ENCODE measurements around the gene ANKRD13B. TPM values are rescaled to one million over a fixed set of nuclear protein-coding genes. Genes with fewer than 3 reads are reported as not detected.
"Not testable (repeated sequence)": the region's sequence is repeated elsewhere in the genome, so short reads cannot be mapped to it uniquely, and the experiment has no call there.

Gene ANKRD13B
- total and polyA plus RNA-seq, 8 donors, result 1.8 to 12.3 (median 4.2) TPM; not detected in 1

DNA sequence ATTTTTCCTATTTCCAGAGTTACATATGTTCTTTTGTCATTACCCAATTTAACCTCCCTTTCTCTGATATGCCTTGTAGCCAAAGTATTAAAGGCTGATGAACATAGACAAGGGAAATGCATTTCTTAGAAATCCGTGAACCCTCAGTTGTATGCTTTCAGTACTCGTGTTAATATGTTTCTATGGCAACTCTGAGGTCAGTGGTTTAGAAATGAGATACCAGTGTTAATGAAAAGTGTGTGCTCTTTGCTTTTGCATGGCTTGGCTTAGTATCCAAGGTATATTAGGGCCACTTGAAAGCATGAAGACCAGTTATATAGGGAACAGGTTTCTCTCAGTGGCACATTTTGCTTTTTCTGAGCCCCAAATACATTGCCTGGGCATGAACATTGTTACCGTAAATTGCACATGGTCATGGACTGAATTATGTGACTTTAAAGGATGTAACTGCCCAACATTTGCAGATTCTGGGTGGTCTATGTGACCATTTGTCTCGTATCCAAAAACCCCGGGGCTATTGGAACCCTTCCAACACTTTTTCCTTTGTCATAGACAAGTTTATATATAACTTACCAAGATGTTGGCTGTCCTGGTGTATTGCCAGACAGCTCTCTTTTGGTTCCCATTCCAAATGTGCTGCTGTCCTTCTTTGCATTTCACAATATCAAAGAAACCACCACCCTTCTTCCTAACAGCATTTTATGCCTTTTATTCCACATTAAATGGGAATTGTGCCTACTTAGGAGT lies 43.6 kb upstream of the ANKRD13B start:
- H3K27me3 ChIP-seq, result no peaks in the 10 kb centered on the region
- WGBS, 5 donors, result 24 to 33% (median 30%) methylated on average over 5 of the region's 5 CpGs
- H3K9me3 ChIP-seq, result no peaks in the 10 kb centered on the region
- H3K4me1 ChIP-seq, result peaks cover 0 to 9% (median 0%) of the 10 kb centered on the region in 4 donors
- no peak overlapping the region for H3K27ac ChIP-seq
- TF ChIP-seq POLR2A (IDR thresholded peaks at IDR 0.05) (no peak), CTCF (IDR thresholded peaks at IDR 0.05) (no peak), EP300 (IDR thresholded peaks at IDR 0.05) (no peak), POLR2AphosphoS5 (IDR thresholded peaks at IDR 0.05) (no peak)
- H3K4me3 ChIP-seq, result no peak overlapping the region
- peak in 1 of 2 donors; percentile 51 for DNase-seq
- intact Hi-C loops (cut with DNase I; ENCODE audit: low total_unique reads), result no loop called here
- peaks cover 0 to 9% (median 3%) of the 10 kb centered on the region in 4 donors for H3K36me3 ChIP-seq

GRCh38 chr17:29555840-29556239 lies 37.1 kb upstream of the ANKRD13B start:
- H3K4me1 ChIP-seq, result peaks cover 0 to 27% (median 15%) of the 10 kb centered on the region in 4 donors
- intact Hi-C loops (cut with DNase I; ENCODE audit: low total_unique reads), result no loop called here
- no peak overlapping the region for H3K27ac ChIP-seq
- no peaks in the 10 kb centered on the region for H3K27me3 ChIP-seq
- H3K9me3 ChIP-seq, result no peaks in the 10 kb centered on the region
- H3K4me3 ChIP-seq, result no peak overlapping the region
- WGBS, 5 donors, result 24 to 54% (median 40%) methylated on average over 3 of the region's 3 CpGs
- peak in 1 of 2 donors; percentile 68 for DNase-seq
- no peaks in the 10 kb centered on the region for H3K36me3 ChIP-seq
- no peak for TF ChIP-seq POLR2A (IDR thresholded peaks at IDR 0.05)
- TF ChIP-seq POLR2AphosphoS5 (IDR thresholded peaks at IDR 0.05), result no peak
- no peak for TF ChIP-seq EP300 (IDR thresholded peaks at IDR 0.05)
- no peak for TF ChIP-seq CTCF (IDR thresholded peaks at IDR 0.05)

DNA sequence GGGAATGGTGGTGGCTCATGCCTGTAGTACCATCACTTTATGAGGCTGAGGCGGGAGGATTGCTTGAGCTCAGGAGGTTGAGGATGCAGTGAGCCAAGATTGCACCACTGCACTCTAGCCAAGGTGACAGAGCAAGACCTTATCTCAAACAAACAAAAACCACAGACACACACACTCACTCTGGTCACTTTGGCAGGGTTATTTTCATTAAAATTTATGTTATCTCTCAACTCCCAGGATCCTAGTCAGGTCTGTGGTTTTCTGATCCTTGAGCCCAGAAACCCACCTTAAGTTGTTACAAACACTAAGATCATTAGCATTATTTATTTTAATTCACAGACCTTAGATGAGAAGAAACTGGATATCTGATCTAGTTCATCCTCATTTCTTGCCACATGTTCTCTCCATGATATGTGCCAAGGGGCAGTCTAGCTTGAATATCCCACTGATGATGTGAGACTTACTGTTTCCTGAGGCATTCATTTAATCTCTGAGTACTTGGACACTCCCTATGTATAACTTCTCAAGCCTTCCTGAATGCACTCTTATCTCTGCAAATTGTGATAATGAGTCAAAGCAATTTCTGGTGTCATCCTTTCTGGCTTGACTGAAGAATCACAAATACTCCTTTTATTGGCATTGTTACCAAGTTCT lies 35.7 kb upstream of the ANKRD13B start:
- no peak overlapping the region for H3K4me3 ChIP-seq
- no peaks in the 10 kb centered on the region for H3K9me3 ChIP-seq
- H3K4me1 ChIP-seq, result peaks cover 0 to 41% (median 20%) of the 10 kb centered on the region in 4 donors
- DNase-seq, result no peak
- WGBS, 5 donors, result 68 to 79% (median 75%) methylated on average over 1 of the region's 1 CpG
- intact Hi-C loops (cut with DNase I; ENCODE audit: low total_unique reads), result no loop called here
- TF ChIP-seq POLR2AphosphoS5 (IDR thresholded peaks at IDR 0.05), result no peak
- no peaks in the 10 kb centered on the region for H3K27me3 ChIP-seq
- H3K27ac ChIP-seq, result no peak overlapping the region
- peaks cover 0 to 11% (median 8%) of the 10 kb centered on the region in 4 donors for H3K36me3 ChIP-seq

- intact Hi-C loops (cut with DNase I; ENCODE audit: low total_unique reads), result no loop called here
- H3K27me3 ChIP-seq, result no peaks in the 10 kb centered on the region
- TF ChIP-seq POLR2AphosphoS5 (IDR thresholded peaks at IDR 0.05), result no peak
- TF ChIP-seq CTCF (IDR thresholded peaks at IDR 0.05), result no peak
- TF ChIP-seq EP300 (IDR thresholded peaks at IDR 0.05), result no peak
- no peak for TF ChIP-seq POLR2A (IDR thresholded peaks at IDR 0.05)
- H3K27ac ChIP-seq, result no peak overlapping the region
- H3K4me1 ChIP-seq, result peaks cover 0 to 46% (median 22%) of the 10 kb centered on the region in 4 donors
- H3K9me3 ChIP-seq, result no peaks in the 10 kb centered on the region
- no peak for DNase-seq
- peaks cover 0 to 16% (median 13%) of the 10 kb centered on the region in 4 donors for H3K36me3 ChIP-seq
- H3K4me3 ChIP-seq, result no peak overlapping the region
Measured at GRCh38 chr17:29557739-29558116, 35.2 kb upstream of the ANKRD13B start.

GRCh38 chr17:29558139-29558538 lies 34.8 kb upstream of the ANKRD13B start:
- intact Hi-C loops (cut with DNase I; ENCODE audit: low total_unique reads); H3K27me3 ChIP-seq; H3K4me3 ChIP-seq; DNase-seq; H3K27ac ChIP-seq; H3K9me3 ChIP-seq: not testable (repeated sequence)
- 93 to 99% (median 98%) methylated on average over 5 of the region's 5 CpGs for WGBS, 5 donors
- Histone ChIP-seq H3K36me3 (peaks cover 0 to 19% (median 14%) of the 10 kb centered on the region in 4 donors), H3K4me1 (peaks cover 0 to 50% (median 24%) of the 10 kb centered on the region in 4 donors)

Data from stomach (tissue), 9 donors.